HG02981 (cell line): ENCODE data around the gene PRAF2.

Experiments
- ATAC-seq: cut with Tn5 transposase; IDR thresholded peaks from one replicate; pipeline ENCODE4 v1.9.1; 2021; ENCODE audit warnings: mild to moderate bottlenecking, moderate library complexity; ENCODE audit not compliant: unreplicated experiment

The PRAF2 gene, protein sequence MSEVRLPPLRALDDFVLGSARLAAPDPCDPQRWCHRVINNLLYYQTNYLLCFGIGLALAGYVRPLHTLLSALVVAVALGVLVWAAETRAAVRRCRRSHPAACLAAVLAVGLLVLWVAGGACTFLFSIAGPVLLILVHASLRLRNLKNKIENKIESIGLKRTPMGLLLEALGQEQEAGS

DNA sequence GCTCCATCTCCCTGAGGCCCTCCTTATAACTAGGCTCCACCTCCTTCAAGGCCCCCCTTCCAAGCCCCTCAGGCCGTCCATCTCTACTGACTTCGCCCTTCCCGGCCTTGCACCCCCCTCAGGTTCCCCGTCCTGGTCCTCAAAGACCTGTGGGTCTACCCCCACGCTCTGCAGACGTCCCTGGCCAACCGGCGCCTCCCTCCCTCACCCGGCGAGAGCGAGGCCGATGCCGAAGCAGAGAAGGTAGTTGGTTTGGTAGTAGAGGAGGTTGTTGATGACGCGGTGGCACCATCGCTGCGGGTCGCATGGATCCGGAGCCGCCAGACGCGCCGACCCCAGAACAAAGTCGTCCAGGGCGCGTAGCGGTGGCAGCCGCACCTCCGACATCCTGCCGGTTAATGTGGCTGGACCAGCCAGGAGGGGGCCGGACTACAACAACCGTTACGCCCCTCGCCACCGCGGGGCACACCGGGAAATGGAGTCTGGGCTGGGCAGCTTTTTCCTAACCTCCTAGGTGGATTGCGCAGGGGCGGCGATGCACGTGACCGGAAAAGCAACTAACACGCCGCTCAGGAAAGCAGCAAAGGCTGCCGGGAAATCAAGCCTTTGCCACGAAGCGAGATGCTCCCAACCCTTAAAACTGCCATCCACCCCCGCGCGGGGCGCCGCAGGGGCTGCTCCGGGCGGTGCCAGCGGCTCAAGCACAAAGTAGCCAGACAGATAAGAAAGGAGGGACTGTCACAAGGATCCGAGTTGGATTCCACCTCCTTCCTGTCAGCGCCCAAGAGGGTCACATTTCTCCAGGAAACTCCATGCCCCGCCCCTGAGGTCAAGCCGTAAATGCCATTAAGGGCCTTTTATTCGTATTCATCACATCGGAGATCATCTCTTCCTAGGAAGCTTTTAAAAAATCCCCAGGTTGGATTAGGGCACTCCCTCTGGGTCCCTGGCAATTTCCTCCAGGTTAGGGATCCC lies at the start of gene PRAF2:
PRAF2 (minus strand) TSS at position 402 of the 975 bp plus-strand sequence; CDS start at position 387, 15 bp downstream.
- peak; percentile 92 for ATAC-seq

DNA sequence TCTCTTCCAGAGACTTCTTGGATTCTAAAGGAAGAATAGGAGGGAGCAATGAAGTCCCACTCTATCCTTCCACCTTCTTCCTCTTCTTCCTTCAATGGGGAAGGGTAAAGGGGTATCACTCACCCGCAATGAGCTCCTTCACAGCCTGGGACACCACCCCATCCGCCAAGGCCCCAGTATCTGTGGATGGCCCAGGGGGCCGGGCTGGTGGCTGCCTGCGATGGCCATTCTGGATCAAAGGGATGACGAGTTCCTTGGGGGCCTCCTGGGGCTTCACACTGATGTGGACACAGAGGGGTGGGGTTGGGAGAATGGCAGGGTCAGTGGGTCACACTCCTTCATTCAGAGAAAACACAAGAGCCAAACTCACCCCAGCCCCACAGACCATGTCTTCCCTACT lies 48.7 kb upstream of the PRAF2 start:
- no peak for ATAC-seq

DNA sequence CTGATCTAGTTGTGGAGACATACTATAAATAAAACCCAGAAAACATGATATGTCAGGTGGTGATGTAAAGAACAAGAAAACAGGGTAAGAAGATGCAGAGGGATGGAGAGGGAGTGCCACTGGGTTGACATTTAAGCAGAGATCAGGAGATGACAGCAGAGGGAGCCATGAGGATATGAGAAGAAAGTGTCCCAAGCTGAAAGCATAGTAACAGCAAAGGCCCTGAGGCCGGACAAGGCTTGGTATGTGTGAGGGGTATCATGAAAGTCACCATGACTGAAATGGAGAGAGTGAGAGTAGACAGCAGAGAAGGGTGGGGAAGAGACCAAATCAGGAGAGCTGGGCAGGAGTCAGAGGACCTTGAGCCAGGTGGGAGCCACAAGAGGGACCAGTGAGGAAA lies 46.3 kb upstream of the PRAF2 start:
- no peak for ATAC-seq

DNA sequence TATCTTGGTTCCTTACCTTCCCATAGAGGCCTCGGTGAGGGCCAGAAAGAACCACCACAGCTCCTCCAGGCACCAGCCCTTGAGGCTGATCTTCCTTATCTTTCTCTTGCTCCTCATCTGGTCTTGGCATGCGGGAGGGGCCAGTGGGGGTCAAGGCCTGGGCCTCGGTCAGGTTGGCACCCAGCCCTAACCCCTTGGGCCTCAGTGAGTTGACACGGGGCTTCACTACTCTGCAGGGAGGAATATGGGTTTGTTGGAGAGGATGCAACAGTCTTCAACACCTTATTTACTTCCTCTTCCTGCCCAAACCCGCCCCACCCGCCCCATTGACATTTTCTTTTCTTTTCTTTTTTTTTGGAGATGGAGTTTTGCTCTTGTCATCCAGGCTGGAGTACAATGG lies 43.8 kb upstream of the PRAF2 start:
- no peak for ATAC-seq

DNA sequence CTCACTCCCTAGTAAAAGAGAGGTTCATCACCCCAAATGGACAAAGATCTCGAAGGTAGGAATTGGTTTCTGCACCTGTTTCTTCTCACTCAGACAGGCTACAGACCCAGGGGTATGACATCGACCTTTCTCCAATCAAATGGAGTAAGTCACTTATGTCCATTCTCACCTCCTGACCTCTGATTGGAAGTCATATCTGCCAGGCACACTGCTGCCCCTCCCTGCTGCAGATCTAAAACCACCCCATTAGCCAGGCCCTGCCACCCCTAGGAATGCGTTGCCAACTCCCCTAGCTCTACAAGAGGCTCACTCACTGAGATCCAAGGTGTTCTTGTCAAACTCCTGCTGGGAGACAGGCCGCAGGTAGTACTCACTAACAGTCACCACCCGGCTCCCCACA lies 42.9 kb upstream of the PRAF2 start:
- no peak for ATAC-seq

DNA sequence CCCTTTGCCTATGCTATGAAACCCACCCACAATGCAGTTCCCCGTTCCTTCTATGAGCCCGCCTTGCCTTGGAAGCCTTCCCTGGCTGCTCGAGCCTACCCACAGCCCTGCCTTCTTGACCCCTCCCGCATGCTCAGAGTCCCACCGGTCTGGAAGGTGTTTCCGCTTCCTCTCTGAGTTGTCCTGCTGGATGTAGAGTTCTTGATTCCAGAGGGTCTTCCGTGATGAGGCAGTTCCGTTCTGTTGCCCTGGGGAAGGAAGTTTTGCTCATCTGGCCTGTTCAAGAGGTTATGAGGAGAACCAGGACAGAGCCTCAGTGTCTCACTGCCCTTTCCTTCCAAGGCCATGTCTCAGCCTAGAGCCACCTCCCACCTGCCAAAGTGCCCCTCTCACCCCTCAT lies 42.3 kb upstream of the PRAF2 start:
- no peak for ATAC-seq

DNA sequence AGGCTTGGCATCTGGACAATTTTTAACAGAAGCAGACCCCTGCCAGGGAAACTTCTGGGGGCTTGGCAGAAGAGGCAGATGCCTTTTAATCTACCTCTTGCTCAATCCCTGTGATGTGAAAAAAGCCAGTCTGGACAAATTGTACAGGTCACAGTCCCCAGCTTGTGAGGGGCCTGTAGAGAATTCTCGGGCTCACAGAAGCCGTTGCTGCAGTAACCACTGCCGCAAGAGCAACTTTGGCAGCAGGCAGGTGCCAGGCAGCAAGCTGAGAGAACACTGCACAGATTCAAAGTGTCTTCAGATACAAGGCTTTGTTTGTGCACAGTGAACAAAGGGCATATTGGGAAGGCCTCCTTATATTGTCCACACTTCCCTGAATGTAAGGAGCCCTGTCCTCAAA lies 38.0 kb upstream of the PRAF2 start:
- ATAC-seq: no peak

DNA sequence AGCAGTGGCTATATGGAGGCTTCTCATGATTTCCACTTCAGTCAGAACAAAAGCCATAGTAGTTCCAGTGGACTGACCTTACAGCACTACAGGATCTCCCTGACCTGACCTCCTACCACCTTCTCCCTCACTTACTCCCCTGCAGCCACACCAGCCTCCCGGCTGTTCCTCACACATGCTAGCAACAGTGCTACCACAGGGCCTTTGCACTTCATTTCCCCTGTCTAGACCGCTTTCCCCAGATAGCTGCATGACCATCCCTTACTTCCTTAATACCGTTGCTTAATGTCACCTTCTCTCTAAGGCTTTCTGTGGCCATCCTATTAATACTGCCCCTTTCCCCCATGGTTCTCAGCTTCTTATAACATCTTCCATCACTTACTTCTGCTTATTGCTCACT lies 36.6 kb upstream of the PRAF2 start:
- ATAC-seq: no peak

DNA sequence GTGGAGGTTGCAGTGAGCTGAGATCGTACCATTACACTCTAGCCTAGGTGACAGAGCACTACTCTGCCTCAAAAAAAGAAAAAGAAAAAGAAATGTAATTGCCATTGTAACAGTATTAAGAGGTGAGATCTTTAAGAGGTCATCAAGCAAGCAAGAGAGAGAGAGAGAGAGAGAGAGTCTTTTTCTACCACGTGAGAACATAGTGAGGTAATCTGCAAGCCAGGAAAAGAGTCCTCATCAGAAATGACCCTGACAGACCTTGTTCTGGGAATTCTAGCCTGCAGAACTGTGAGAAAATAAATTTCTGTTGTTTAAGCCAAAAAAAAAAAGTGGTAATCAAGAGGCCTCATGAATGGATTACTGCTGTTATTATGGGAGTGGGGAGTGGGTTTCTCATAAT lies 34.8 kb upstream of the PRAF2 start:
- ATAC-seq: no peak

DNA sequence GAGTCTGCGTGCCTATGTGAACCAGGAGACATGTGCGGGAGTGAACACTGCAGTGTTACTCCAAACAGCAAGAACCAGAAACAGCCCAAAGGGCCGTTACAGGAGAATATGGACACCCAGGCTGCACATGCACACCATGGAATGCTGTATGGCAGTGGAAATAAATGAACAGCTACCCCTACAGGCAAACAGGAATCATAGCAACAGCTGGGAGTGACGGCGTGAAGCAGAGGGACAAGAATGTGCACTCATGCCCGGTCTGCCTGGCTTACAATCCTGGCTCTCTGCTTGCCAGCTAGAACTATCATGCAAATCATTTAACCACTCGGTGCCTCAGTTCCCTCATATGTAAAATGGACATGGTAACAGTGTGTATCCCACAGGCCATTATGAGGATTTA lies 33.1 kb upstream of the PRAF2 start:
- no peak for ATAC-seq

DNA sequence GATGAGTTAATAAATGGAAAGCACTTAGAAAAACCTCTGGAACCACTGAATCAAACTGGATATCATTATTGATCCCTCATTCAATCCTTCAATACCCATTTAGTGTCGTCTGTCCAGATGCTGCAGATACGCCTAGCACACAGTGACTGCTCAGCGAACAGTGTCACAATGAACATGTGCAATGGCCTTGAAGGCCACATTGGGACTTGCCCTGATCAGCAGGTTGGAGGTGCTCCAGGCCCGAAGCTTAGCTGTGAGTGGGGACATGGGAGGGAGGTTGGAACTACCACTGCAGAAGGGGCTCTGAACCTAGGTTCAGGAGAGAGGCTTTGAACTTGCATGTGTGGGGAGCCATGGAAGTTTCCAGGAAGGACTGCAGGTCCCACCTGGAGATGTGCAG lies 32.5 kb upstream of the PRAF2 start:
- ATAC-seq: no peak

DNA sequence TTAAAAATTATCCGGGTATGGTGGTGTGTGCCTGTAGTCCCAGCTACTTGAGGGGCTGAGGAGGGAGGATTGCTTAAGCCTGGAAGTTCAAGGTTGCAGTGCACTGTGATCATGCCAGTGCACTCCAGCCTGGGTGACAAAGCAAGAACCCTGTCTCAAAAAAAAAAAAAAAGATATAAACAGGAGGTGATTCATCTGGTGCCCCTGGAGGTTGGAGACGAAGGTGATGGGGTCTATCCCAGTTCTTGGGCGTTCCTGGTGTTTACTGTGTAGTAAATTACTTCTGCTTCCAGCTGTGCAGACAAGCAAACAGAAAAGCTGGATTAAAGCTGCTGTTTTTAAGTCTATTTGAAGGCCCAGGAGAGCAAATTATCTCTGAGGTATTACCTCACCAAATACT lies 29.8 kb upstream of the PRAF2 start:
- no peak for ATAC-seq

DNA sequence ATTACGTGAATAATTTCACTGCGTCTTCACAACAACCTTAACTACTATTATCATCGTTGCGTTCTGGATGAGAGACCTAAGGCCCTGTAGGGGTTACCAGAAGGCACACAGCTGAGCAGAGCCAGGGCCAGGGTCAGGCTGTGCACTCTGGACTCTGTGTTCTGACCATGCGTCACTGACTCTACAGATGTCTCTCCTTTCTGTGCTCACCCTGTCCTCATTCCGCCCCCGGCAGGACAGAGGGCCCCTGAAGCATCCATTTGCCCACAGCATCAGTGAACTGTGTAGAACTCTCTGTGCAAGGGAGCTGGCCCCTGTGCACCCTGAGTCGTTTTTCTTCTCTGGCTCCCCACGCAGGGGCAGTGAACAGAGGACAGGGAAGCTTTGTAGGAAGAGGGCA lies 28.4 kb upstream of the PRAF2 start:
- no peak for ATAC-seq

DNA sequence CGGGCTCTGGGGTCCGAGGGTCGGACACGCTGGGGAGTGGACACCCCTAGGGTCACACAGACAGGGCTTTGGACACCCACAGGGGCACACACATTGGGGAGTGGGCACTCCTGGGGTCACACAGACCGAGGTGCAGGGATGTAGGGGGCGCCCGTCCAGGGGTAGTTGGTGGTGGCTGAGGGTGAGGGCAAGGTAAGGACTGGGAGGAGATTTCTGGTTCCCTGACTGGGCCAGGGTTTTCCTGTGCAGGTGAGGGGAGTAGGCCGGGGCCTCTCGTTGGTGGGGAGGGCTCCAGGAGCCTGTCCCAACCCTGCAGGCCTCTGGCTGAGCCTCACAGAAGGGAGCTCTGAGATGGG lies 27.8 kb upstream of the PRAF2 start:
- ATAC-seq: no peak

DNA sequence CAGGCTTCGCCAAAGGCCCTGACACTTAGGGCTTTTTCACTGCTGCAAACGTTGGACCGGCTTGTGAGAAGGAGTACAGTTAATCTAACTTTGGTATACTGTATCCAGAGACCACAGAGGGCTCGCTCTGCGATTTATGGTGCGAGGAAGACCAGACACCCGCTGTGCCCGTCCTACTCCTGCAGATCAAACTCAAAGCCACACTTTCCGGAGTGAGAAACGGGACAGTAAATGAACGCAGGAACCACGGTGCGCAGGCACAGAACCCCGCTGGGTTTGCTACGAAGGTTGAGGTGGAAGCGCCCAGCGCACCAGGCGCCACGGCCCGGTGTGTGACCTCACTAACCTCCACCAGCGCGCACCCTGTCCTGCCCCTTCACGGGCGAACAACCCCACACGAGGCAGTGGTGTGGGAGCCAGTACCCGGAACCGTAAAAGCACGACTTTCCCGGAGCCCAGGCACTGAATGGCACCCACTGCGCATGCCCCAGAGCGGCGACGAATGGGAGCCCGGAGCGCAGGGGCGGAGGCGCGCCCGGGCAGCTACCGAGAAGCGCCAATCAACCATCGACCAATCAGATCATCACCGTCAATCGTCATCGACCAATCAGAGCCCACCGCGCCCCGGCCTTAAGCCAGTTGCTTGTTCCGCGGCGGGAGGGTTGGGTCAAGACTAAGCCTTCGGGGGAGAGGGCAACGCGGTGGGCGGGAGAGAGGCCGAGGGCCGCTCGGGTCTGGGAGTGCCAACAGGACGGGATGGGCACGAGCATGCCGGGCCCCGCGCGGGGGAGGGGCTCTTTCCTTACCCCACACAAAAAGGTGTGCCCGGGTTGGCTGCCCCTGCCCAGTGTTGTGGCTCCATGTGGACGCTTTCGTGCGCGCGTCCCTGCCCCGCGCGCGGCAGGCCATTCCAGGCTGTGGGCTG lies 27.2 kb upstream of the PRAF2 start:
- peak; percentile 97 for ATAC-seq

DNA sequence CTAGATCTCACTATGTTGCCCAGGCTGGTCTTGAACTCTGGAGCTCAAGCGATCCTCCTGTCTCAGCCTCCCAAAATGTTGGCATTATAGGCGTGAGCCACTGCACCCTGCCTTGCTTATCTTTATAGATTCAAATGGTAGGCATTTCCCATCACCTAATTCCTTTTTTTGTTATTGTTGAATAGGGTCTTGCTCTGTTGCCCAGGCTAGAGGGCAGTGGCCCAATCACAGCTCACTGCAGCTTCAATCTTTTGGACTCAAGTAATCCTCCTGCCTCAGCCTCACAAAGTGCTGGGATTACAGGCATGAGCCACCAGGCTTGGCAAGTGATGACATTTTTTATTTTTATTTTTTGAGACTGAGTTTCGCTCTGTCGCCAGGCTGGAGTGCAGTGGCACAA lies 22.6 kb upstream of the PRAF2 start:
- no peak for ATAC-seq

DNA sequence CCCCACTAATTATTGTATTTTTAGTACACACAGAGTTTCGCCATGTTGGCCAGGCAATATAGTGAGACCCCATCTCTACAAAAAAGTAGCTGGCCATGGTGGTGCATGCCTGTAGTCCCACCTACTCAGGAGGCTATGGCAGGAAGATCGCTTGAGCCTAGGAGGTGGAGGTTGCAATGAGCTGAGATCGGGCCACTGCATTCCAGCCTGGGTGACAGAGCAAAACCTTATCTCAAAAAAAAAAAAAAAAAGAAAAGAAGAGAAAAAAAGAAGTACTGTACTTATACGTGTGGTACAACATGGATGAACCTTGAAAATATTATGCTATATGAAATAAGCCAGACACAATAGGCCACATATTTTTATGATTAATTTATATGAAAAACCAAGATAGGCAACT lies 15.8 kb upstream of the PRAF2 start:
- no peak for ATAC-seq

DNA sequence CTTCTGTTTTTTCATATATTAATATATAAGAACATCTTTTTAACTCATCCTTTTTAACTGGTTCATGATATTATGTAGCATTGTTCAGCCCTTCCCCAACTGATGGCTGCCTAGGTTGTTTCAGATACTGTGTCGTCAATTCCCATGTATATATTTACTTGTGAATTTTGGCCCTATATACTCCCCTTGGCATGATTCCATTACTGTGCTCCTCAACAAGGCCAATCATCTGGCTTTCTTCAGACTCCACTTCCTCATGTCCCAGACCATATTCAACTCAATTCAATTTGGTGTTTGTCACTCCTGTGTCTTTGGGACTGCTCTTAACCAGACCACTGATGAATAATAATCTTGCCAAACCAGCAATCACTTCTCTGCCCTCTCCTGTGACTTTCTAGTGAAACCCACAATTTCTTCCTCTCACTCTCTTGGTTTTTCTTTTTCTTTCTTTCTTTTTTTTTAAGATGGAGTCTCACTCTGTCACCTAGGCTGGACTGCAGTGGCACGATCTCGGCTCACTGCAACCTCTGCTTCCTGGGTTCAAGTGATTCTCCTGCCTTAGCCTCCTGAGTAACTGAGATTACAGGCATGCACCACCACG lies 8.6 kb upstream of the PRAF2 start:
- ATAC-seq: no peak

DNA sequence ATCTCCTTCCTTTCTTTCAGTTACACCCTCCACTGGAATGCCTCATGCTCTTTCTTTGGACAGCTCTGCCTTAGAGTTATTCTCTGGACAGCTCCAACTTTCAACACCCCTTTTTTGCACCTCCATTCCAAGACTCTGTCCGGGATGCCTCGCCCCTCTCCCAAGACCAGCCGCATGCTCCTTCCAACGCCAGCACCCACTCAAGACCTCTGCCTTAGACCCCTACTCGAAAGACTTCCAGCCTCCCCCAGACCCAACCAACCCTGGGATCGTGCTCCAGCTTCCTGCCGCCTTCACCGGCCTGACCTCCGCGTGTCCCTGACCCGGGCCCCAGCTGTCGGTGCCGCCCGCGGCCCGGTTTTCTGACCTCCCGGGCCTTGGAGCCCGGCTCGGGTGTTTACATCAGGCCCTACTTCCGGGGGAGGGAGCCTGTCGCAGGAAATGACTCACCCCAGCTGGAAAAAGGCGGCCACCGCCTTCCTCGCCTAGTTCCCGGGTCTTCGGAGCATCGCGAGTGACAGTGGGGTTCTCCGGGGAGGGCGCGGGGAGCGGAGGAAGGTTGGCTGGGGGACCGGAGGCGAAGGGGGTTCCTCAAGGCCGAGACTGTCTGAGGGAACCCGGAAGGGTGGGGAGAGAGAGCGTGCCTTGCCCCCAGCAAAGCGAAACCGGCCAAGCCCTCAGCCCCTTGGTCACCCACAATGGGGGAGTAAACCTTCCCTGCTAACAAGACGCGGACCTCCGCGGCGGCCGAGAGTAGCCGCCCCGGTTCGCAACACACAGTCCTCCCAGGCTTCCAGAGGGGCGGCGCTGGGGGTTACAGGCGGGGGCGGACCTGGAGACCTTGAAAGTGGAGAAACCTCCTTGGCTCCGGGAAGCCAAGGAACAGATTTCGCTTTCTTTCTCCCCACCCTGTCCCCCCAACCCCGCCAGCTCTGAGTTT lies 6.0 kb upstream of the PRAF2 start, which contains the start of gene WDR45:
WDR45 (minus strand) TSS at position 399 of the 940 bp plus-strand sequence. CDS start 1,792 bp downstream, outside the sequence.
- ATAC-seq: peak; percentile 71

DNA sequence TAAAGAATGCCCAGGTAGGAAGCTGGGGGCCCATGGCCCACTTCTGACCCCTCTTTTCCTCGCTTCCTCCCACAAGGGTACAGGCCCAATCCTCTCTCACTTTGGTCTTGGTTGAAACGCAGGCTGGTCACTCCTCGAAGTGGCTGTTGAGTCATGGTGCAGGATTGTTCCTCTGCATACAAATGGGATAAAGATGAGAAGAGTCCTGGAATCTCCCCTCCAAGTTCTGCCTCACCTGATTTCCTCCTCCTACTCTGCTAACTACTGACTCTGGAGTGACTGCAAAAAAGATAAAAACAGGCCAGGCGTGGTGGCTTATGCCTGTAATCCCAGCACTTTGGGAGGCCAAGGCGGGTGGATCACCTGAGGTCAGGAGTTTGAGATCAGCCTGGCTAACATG lies 4.1 kb upstream of the PRAF2 start:
- ATAC-seq: no peak
